GM10847 (cell line): ENCODE measurements around the gene PPP1R14C.

Source experiments
- POLR2A ChIP-seq: IDR thresholded peaks from 2 replicates; pipeline ENCODE4 v1.6.1; 2011; ENCODE audit not compliant: insufficient read length; ENCODE audit errors: extremely low read depth

PPP1R14C gene, protein sequence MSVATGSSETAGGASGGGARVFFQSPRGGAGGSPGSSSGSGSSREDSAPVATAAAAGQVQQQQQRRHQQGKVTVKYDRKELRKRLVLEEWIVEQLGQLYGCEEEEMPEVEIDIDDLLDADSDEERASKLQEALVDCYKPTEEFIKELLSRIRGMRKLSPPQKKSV

DNA sequence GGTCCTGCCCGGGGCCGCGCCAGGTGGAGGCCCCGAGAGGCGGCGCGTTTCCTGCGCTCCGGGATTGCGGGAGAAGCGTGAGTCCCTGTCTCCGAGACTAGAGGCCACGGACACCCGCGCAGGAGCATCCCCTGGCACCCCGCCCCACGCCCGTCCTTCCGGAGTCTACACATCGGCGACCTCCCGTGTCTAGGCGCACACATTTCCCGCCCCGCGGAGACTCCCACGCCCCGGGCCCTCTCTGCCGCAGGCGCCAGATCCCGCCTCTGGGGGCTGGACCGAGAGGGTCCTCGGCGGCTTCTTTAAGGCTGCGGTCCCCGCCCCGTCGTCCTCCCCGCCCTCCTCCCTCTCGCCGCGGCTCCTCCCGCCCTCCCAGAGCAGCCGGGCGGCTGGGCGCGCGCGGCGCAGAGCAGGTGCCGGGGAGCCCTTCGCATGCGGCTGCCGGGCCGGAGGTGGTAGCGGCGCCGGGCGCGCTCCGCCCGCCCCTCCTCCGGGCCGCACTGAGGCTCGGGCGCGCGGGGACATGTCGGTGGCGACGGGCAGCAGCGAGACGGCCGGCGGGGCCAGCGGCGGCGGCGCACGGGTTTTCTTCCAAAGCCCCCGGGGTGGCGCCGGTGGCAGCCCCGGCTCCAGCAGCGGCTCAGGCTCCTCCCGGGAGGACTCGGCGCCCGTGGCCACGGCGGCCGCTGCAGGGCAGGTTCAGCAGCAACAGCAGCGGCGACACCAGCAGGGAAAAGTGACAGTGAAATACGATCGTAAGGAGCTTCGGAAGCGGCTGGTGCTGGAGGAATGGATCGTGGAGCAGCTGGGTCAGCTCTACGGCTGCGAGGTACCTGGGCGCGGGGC is at the start of gene PPP1R14C:
TSS of gene PPP1R14C (plus strand) at position 375 of the 846 bp plus-strand sequence. CDS start at position 524, 149 bp downstream.
- no peak for TF ChIP-seq POLR2A

DNA sequence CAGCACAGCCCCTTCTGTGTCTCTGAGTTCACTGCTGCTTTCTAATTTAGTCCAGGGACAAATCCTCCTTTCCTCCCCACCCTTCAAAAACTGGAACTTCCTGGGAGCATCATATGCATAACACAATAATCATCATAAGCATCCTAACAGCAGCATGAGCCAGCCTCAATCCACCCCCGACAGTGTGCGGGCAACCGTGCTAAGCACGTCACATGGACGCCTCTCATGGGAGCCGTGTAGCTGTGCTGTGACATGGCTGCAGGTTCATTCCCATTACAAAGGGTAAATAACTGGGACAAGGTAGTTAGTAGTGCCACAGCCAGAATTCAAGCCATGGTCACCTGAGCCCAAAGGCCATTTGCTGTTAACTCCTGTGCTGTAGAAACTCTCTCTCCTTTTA is 49.4 kb upstream of the PPP1R14C start:
- no peak for TF ChIP-seq POLR2A

DNA sequence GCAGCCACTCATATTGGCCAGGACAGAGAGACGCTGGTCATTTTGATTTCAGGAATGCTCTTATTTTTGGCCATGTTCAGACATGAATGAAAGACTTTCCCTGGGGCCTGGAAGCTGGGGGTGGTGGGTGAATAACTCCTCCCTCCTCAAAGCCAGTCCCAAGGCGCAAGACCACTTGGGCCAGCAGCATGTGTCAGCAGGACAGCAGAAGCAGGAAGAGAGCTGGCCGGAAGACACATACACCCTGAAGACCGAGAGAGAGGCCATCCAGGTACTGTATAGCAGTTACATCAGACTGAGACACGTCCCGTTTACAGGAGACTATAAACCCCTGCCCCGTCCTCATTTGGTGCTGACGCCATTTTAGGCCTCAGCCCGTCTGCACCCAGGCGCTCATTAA is 44.7 kb upstream of the PPP1R14C start:
- TF ChIP-seq POLR2A: no peak

DNA sequence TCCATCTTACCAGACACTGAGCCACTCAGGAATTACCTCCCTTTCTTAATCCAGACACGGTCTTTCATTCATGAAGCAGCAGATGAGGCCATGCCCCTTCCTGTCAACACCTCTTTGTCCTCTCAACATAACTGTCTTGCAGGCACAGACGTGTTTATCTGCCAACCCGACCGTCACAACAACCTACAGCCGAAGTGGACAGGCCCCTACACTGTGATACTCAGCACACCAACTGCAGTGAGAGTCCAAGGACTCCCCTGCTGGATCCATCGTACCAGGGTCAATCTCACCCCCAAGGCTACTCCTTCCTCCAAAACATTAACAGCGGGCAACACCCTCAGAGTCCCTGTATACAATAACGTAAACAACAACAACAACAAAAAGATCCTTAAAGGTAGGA is 43.3 kb upstream of the PPP1R14C start:
- TF ChIP-seq POLR2A: no peak

DNA sequence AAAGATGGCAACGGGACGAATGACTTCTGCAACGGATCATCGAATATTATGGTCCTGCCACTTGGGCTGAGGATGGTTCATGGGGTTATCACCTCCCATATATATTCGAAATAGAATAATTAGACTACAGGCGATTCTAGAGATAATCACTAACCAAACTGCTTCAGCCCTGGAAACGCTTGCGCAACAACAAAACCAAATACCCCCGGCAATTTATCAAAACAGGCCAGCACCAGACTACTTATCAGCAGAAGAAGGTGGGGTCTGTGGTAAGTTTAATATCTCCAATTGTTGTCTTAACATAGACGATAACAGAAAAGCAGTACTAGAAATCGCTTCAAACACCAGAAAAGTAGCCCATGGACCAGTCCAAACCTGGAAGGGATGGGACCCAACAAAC is 42.9 kb upstream of the PPP1R14C start:
- no peak for TF ChIP-seq POLR2A

DNA sequence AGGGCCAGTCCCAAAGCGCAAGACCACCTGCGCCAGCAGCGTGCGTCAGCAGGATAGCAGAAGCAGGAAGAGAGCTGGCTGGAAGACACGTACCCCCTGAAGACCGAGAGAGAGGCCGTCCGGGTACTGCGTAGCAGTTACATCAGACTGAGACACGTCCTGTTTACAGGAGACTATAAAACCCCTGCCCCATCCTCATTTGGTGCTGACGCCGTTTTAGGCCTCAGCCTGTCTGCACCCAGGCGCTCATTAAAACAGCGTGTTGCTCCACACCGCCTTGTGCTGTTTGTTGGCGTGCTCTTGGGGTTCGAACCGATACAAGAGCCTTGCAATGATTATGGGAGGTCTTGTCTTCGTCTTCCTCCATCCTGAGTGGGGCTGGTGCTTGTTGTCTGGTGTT is 42.1 kb upstream of the PPP1R14C start:
- no peak for TF ChIP-seq POLR2A

DNA sequence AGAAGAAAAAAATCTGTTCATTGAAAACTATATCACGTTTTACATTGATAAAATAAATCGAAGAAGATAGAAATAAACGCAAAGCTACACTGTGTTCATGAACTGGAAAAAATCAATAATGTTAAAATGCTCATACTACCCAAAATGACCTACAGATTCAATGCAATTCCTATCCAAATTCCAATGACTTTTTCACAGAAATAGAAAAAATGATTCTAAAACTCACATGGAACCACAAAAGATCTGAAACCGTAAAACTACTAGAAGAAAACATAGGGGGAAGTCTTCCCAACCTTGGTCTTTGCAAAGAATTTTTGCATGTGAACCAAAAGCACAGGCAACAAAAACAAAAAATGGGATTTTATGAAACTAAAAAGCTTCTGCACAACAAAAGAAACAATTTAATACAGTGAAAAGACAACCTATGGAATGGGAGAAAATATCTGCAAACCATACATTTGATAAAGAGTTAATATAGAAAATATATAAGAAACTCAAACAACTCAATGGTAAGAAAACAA is 40.0 kb upstream of the PPP1R14C start:
- TF ChIP-seq POLR2A: no peak

DNA sequence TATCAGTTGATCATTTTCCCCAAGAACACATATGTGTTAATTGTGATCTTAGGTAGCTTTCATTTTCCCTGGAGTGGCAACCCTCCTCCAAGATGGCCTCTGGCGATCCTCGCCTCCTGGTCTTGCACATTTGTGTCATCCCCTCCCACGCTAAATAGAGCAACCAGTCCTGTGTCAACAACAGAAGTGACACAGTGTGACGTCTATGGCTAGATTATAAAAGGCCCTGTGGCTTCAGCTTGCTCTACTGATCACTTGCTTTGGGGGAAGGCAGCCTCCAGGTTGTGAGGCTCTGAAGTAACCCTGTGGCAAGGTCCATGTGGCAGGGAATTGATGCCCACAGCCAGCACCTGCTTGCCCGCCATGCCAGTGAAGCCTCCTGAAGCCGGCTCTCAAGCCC is 30.6 kb upstream of the PPP1R14C start:
- TF ChIP-seq POLR2A: no peak

DNA sequence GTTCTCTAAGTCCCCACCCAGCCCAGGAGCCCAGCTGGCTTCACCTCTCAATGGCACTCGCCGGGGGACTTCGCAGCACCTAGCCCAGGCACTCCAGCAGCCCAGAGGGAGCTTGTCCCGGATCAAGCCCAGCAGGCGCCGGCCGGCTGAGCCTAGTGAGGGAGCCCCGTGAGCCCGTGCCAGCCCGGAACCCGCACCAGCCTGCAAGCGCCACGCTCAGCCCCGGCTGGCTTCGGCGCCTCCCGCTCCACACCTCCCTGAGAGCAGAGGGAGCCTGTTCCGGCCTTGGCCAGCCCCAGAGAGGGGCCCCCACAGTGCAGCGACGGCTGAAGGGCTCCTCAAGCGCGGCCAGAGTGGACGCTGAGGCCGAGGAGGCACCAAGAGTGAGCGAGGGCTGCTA is 27.1 kb upstream of the PPP1R14C start:
- no peak for TF ChIP-seq POLR2A

DNA sequence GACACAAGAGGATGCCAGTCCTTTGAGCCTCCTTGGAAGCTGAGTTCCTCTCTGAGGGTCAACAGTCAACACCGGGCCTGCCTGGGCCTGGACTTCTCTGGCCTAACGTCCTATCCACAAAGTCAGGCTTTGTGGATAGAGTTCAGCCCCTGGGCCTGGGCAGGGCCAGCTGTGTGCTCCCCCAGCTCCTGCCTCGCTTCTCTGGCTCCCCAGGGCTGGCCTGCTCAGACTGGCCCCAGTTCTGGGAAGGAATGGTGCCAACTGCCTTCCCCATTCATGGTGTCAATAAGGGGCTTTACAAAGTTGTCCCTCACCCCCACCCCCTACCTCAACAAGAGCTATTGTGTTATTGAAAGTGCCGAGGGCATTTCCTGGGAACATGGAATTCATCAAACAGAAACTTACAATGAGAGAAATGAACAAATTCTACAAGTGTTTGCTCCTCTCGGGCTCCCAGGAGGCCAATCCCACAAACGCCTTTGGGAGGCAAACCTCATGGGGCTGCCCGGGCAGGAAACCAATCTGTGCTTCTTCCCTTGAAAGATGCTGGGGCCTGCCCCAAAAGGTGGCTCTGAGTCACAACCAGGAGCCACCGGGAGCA is 26.5 kb upstream of the PPP1R14C start:
- TF ChIP-seq POLR2A: no peak

DNA sequence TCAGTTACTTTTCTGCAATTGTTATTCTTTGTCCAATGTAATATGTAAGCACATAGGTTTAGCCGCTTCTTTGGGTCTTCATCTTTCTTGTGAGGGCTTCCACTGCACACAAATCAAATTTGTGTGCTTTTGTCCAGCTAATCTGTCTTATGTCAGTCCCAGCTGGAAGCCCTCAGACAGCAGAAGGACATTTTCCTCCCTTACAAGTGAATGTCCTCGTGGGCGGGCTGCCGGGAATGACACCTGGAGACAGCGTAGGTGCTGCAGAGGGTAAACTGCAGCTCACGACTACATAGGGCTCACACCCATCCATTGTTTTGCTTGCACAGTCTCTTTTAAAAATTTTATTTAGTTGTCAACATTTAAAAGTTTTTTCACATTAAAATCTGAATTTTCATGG is 24.6 kb upstream of the PPP1R14C start:
- no peak for TF ChIP-seq POLR2A

DNA sequence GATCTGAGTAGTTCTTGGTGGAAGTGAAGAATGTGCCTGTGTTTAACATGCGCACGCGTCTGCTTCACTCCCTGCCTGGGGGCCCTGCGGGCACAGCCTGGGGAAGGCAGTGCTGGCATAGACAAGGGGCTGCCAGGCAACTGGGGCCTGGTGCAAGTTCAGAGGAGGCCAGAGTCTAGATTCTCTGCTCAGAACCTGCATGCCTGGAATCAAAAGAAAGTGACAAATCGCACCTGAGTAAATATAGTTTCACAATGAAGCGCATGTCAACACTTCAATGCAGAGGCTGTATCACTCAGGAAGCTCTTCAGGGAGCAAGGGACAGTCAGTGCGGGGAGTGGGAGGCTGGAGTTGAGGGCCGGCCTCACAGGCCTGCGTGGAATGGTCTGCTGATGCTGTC is 24.2 kb upstream of the PPP1R14C start:
- TF ChIP-seq POLR2A: no peak

DNA sequence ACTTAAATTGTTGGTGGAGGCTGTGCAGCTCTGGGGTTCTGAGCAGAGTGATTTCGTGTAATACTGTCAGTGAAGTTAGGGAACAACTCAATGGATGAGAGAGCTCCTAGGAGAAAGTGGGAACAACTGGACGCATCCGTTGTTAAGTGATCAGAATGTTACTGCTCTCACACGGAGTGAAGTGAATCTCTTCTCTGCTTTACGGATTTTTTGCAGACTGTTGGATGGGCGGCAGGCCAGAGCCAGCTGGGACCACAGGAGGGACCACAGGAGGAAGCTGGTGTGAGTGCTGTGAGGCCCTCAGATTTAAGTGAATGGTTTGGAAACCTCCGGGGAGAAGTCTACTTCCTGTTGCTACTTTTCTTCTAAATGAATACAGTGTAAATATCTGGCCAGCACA is 23.7 kb upstream of the PPP1R14C start:
- TF ChIP-seq POLR2A: no peak

DNA sequence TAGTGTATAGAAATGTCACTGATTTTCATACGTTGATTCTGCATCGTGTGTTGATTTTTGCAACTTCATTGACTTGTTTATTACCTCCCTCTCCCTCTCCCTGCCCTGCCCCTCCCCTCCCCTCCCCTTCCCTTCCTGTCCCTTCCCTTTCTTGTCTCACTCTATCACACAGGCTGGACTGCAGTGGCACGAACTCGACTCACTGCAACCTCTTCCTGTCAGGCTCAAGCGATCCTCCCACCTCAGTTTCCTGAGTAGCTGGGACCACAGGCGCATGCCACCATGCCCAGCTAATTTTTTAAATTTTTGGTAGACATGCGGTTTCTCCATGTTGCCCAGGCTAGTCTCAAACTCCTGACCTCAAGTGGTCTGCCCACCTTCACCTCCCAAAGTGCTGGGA is 19.2 kb upstream of the PPP1R14C start:
- no peak for TF ChIP-seq POLR2A

DNA sequence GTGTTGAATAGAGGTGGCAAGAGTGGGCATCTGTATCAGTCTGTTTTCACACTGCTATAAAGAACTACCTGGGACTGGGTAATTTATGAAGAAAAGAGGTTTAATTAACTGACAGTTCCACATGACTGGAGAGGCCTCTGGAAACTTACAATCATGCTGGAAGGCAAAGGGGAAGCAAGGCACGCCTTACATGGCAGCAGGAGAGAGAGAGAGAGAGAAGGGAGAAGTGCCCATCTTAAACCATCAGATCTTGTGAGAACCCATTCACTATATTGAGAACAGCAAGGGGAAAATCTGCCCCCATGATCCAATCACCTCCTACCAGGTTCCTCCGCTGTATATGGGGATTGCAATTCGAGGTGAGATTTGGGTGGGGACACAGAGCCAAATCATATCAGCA is 18.6 kb upstream of the PPP1R14C start:
- TF ChIP-seq POLR2A: no peak

DNA sequence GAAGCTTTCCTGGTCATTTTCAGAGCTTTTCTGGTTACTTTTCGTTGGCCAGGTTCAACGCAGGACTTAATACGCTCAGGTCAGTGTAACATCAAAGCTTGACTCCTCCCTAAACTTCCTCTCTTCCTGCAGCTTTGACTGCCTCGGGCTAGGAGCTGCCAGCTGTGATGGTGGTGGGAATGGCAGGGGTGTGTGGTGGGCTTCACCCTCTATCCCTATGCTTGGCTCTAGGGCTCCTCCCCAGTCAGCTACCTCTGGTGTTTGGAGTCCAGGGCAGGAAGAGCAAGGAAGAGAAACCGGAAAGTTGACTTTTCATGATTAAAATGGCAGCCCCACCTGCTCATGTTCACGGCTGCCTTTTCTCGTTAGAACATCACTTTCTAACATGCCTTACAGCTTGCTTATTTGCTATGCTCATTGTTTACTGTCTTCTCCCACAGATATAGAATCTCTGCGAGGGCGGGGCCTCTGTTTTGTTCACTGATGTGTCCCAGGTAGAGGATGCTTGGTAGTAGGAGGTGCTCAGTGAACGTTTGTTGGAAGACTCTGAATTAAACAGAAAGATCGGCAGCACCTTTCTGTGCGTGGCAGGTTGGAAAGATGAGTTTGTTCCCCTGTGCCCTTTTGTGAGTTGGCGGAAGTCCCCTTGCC is 16.1 kb upstream of the PPP1R14C start:
- TF ChIP-seq POLR2A: no peak
